Dedifferentiated amniotic fluid mesenchymal stem cell (primary cell): Measurements from ENCODE around the gene TNNC2.
A peak's percentile ranks its signal among the peaks of the same experiment; 100 is the strongest.
"Not testable (repeated sequence)": the region's sequence is repeated elsewhere in the genome, so short reads cannot be mapped to it uniquely, and the experiment has no call there.

Experiments
- DNase-seq: peaks from one replicate; pipeline ENCODE4 v3.0.0-alpha.2; 2016; ENCODE audit errors: extremely low spot score

Gene TNNC2

GRCh38 chr20:45848969-45849582, 22.0 kb upstream of the TNNC2 start:
- no peak for DNase-seq

GRCh38 chr20:45848421-45848820, 21.3 kb upstream of the TNNC2 start:
- DNase-seq = no peak

GRCh38 chr20:45845452-45845851, 18.3 kb upstream of the TNNC2 start:
- DNase-seq = no peak

GRCh38 chr20:45843506-45843905, 16.4 kb upstream of the TNNC2 start:
- no peak for DNase-seq

GRCh38 chr20:45842169-45842812, 15.2 kb upstream of the TNNC2 start:
- no peak for DNase-seq

- DNase-seq = no peak
Measured at GRCh38 chr20:45841407-45842129, 14.5 kb upstream of the TNNC2 start.

- DNase-seq = no peak
Measured at GRCh38 chr20:45840700-45841198, 13.6 kb upstream of the TNNC2 start.

- DNase-seq = no peak
Measured at GRCh38 chr20:45836841-45837240, 9.7 kb upstream of the TNNC2 start.

GRCh38 chr20:45835825-45836224, 8.7 kb upstream of the TNNC2 start:
- peak; percentile 58 for DNase-seq

- DNase-seq = no peak
Measured at GRCh38 chr20:45835329-45835765, 8.2 kb upstream of the TNNC2 start.

GRCh38 chr20:45834797-45835161, 7.7 kb upstream of the TNNC2 start:
- DNase-seq = no peak

- no peak for DNase-seq
Measured at GRCh38 chr20:45833883-45834796, 7.0 kb upstream of the TNNC2 start.

- peak; percentile 76 for DNase-seq
Measured at GRCh38 chr20:45833030-45833882, 6.1 kb upstream of the TNNC2 start, which contains the start of gene SNX21. TSS of gene SNX21 (plus strand) at chr20:45833799. CDS start at chr20:45833920, 121 bp downstream.

- no peak for DNase-seq
Measured at GRCh38 chr20:45832619-45833018, 5.5 kb upstream of the TNNC2 start.

GRCh38 chr20:45829673-45830106, 2.6 kb upstream of the TNNC2 start:
- not testable (repeated sequence) for DNase-seq

- DNase-seq = no peak
Measured at GRCh38 chr20:45828589-45828988, 1.5 kb upstream of the TNNC2 start.

GRCh38 chr20:45827712-45828111, 600 bp upstream of the TNNC2 start:
- no peak for DNase-seq

- no peak for DNase-seq
Measured at GRCh38 chr20:45826381-45827019, 612 bp downstream of the TNNC2 start.

- no peak for DNase-seq
Measured at GRCh38 chr20:45823949-45824835, 2.9 kb downstream of the TNNC2 start.
